HG03558 (cell line): Measurements from ENCODE around the gene TEX35.

ENCODE experiments used
- ATAC-seq: cut with Tn5 transposase; IDR thresholded peaks from one replicate; pipeline ENCODE4 v1.9.1; 2021; ENCODE audit warnings: moderate number of reproducible peaks; ENCODE audit not compliant: unreplicated experiment; ENCODE audit errors: extremely low read depth

TEX35 gene

DNA sequence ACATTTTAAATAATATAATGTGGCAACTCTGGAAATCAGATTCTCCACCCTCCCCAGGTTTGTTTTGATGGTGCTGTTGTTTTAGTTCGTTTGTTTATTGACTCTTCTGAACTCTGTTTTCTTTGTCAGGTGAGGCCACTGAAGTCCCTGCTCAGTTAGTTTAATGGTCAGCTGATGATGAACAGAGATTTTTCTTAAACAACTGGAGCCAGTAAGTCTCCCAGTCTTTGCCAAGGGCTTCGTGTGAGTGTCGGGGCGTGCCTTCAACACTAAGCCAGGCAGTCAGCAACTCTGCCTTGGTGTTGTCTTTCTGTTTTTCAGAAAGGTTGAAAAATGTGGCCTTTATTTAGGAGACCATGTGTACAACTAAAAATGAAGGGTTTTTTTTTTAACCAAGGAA lies 58.9 kb downstream of the TEX35 start:
- no peak for ATAC-seq
